ENCODE results near the gene MACROD2.

DNA sequence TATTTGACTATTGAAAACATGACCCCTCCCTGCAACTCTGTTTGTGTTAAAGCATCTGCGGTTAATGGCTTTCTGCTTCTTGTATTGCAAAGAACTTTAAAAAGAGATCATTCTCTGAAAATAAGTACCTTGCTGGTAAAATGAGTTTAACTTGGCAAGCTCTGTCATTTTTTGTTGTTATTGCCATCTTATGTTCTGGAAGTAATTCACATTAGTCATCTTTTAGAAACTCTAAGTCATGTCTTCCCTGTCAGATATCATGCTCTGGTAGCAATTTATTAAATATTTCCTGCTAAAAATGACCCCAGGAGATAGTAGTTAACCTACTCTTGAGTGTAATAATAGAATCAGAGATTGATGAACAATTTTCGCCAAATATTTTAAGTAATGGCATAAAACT lies 1687.4 kb downstream of the MACROD2 start:
- TF ChIP-seq, protein P1, sequence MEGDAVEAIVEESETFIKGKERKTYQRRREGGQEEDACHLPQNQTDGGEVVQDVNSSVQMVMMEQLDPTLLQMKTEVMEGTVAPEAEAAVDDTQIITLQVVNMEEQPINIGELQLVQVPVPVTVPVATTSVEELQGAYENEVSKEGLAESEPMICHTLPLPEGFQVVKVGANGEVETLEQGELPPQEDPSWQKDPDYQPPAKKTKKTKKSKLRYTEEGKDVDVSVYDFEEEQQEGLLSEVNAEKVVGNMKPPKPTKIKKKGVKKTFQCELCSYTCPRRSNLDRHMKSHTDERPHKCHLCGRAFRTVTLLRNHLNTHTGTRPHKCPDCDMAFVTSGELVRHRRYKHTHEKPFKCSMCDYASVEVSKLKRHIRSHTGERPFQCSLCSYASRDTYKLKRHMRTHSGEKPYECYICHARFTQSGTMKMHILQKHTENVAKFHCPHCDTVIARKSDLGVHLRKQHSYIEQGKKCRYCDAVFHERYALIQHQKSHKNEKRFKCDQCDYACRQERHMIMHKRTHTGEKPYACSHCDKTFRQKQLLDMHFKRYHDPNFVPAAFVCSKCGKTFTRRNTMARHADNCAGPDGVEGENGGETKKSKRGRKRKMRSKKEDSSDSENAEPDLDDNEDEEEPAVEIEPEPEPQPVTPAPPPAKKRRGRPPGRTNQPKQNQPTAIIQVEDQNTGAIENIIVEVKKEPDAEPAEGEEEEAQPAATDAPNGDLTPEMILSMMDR (conservative IDR thresholded peaks at IDR 0.05; ENCODE audit: low read depth, low read length), result no peak
- TF ChIP-seq SMC3 (IDR thresholded peaks at IDR 0.05; ENCODE audit: low read depth, low read length) (no peak), RCOR1 (IDR thresholded peaks at IDR 0.05; ENCODE audit: insufficient replicate concordance, low read length) (no peak), POLR2A (IDR thresholded peaks at IDR 0.05; ENCODE audit: low read depth, low read length) (no peak), MAZ (IDR thresholded peaks at IDR 0.05; ENCODE audit: borderline replicate concordance, low read depth, low read length) (no peak), RAD21 (IDR thresholded peaks at IDR 0.05; ENCODE audit: low read length) (no peak), USF2 (IDR thresholded peaks at IDR 0.05; ENCODE audit: low read depth, low read length) (no peak), CHD1 (IDR thresholded peaks at IDR 0.05; ENCODE audit: low read depth, low read length) (no peak), RFX5 (IDR thresholded peaks at IDR 0.05; ENCODE audit: low read depth, low read length) (no peak), BHLHE40 (IDR thresholded peaks at IDR 0.05; ENCODE audit: low read depth, low read length) (no peak), CEBPB (IDR thresholded peaks at IDR 0.05; ENCODE audit: low read depth, low read length) (no peak), MXI1 (IDR thresholded peaks at IDR 0.05; ENCODE audit: borderline replicate concordance, low read depth, low read length) (no peak)
- TF ChIP-seq, protein P2, sequence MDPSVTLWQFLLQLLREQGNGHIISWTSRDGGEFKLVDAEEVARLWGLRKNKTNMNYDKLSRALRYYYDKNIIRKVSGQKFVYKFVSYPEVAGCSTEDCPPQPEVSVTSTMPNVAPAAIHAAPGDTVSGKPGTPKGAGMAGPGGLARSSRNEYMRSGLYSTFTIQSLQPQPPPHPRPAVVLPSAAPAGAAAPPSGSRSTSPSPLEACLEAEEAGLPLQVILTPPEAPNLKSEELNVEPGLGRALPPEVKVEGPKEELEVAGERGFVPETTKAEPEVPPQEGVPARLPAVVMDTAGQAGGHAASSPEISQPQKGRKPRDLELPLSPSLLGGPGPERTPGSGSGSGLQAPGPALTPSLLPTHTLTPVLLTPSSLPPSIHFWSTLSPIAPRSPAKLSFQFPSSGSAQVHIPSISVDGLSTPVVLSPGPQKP (IDR thresholded peaks at IDR 0.05; ENCODE audit: borderline replicate concordance, low read depth, low read length), result no peak

All from IMR-90 (cell line).